IPS DF 19.7 (cell line): ENCODE data around the gene DAPK2.

Source experiments
- DNase-seq: peaks from one replicate; pipeline ENCODE4 v3.0.0-alpha.2; 2013; ENCODE audit warnings: low read depth, low spot score

DAPK2 gene

DNA sequence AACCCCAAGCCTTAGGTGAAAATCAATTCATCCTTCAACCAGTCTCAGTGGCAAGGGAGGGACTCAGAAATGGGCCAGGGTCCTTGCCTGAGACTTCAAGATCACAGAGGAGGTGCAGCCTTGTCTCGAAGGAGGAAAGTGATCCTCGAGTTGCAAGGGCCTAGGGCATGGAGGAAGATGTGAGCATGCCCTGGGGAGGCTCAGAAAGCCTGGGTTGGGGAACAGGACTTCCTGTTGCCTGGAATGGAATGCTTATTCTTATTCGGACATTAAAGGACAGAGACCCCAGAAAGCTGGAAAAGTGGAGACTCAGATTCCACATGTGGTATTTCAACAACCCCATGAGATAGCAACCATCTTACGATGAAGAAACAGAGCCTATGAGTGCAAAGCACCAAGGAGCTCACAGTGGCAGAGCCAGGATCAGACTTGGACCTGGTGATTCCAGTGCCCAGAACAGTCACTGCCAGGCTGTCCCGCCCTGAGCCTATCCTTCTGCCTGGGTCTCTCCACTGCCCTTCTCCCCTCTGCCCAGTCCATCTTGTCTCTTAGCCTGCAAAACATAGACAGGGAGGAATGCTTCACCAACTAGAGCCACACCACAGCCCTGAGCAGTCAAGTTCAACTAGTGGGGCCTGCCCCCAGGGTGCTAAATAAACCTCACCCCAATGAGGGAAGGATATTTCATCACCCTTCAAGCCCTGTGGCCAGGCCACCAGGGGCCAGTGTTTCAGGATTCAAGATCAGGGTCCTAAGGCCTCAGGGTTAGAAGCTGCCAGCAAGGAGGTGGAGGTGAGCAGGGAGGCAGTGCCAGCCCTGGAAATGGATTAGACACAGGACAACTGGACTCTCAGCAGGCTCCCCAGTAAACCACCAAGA, 21.9 kb downstream of the DAPK2 start:
- no peak for DNase-seq

DNA sequence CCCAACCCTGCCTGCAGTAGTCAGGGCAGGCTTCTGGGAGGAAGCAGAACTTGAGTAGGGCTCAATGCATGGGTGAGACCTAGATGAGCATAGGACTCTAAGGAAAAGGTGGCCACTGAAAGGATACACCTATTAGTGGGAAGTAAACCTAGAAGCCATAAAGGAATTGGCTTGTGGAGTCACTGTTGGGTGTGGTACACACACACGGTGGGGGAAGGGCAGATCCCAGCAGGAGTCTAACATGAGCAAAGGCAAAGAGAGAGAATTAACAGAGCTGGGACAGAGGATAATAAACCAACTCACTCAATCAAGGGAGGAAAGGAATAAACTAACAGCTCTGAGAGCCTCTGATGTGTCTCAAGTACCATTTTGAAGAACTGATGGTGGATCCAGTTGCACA, 23.1 kb downstream of the DAPK2 start:
- no peak for DNase-seq

DNA sequence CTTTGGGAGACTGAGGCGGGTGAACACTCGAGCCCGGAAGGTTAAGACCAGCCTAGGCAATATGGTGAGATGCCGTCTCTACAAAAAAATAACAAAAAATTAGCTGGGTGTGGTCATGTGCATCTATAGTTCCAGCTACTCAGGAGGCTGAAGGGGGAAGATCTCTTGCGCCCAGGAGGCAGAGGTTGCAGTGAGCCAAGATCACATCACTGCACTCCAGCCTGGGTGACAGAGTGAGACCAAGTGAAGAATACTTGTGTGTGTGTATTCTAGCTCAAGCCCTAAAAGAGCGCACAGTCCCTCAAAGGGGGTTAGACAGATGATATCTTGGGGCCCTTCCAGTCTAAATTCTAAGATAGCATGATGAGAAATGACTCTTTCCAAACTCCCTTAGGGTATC, 23.7 kb downstream of the DAPK2 start:
- DNase-seq, result no peak

DNA sequence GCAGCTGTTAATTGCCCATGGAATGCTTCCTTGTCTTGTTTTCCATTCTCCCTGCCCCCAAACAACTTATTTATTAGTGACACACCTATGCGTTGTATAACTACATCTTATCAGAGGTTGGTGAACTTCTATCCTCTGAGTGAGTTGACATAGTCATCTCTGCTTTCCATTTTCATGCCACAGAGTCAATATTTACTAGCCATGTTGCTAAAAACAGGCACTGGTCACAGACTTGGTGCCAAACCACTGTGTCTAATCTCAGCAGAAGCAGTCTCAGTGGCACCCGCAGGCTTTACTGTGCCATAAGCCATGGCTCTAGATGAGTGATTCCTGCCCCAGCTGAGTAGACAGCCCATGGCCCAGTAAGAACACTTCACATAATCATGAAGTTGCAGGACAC, 26.5 kb downstream of the DAPK2 start:
- no peak for DNase-seq

DNA sequence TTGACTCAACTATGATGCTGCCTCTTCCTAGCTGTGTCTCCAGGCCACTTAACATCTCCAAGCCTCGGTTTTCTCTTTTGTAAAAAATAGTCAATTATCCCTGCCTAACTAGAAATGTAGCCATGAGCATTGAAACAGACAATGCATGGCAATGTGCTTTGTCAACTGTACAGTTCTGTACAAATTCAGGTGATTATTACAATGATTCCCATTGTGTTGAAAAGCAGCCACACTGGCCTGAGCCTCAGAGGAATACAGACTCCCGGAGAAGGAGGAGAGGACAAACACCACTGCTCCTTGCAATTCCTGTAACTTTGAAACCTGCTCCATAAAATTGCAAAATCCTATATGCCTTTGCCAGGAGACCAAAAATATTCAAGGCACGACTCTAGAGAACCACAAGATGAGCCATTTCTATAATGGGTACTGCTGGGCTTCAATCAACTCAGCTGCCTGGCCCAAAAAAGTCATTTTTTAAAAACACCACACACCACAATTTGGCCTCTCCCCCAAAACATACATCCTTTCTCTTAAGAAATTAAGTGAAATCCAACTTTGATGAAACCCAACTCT, 28.6 kb downstream of the DAPK2 start:
- no peak for DNase-seq

DNA sequence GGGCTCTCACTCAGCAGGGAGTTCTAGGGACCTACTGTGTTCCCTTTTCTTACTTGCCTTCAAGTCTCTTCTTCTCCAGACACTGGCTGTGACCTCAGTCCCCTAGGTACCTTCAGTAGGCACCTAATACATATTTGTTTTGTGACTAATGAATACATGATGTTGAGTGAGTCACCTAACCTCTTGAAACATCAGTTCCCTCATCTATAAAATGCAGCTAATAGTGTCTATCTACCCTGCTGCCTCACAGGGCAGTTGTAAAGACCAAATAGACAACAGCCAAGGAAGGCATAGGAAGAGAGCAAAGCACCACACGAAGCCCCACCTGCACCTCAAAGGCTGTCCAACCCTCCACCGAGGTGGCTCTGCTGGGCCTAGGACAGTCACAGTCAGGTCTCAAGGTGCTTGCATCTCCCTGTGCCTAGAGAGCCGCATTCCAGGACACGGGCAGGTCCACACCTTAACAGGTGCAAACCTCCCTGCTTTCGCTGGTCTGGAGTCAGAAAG, 29.1 kb downstream of the DAPK2 start:
- DNase-seq, result no peak

DNA sequence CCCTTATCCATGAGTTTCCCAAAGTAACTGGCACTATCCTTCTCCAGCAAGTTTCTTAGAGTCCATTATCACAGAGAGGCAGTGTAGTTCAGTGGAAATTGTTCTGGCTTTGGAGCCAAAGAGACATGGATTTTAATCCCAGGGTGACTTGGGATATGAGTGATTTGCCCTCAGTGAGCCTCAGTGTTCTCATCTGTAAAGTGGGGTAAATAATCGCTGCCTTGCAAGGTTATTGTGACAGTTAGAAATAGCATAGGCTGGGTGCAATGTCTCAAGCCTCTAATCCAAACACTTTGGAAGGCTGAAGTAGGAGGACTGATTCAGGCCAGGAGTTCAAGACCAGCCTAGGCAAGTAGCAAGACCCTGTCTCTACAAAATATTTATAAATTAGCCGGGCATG, 30.0 kb downstream of the DAPK2 start:
- no peak for DNase-seq

DNA sequence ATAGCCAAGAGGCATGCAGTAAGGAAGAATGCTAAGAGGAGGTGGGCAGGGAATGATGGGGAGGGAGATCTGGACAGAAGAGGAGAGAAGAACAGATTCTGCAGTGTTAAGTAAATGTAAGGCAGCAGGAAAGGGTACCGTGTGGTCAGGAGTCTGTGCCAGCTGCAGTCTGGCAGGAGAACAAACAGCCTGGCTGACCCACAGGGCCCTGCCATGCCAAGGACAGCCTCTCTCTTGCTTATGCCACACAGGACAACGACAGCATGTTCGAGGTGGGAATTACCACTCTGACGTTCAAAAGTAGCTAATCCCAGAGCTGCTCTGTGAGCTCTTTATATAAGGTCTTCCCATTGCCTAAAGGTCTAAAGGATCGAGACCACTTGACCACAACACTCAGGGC, 31.3 kb downstream of the DAPK2 start:
- no peak for DNase-seq

DNA sequence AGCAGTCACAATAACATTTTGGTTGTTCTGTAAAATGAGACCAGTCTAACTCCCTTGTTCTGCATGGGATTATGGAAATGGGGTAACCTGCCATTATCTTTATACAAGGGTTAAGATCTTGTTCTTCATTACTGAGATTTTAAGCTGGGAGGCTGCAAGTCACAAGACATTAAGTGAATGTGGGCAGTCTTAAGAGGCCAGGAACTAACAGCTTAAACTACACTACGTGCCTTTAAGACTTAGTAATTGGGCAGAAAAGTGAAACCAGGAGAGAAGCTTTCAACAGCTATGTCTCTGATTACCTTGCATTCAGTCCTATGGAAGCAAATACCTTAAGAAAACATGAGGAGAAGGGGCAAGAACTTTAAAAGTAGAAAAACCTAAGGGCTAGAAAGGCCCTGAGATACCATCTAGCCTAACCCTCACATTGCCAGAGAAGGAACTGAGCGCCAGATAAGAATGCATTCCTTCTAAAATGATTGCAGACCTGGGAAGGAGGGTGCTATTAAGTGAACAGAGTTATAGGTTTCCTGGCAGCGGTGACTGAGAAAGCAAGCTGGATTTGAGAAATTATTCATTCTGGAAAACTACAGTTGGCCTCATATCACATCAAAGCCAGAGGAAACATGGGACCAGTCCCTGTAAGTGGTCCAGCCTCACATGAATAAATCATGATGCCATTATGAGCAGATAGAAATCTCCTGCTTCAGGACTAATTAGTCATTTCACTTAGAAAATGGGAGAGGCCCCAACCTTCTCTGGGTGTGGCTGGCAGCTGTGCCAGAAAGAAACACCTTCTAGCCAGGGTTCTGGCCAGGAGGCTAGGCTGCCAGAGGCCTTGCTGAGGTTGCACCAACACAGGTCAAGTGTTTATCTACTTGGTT, 32.9 kb downstream of the DAPK2 start:
- DNase-seq, result no peak

DNA sequence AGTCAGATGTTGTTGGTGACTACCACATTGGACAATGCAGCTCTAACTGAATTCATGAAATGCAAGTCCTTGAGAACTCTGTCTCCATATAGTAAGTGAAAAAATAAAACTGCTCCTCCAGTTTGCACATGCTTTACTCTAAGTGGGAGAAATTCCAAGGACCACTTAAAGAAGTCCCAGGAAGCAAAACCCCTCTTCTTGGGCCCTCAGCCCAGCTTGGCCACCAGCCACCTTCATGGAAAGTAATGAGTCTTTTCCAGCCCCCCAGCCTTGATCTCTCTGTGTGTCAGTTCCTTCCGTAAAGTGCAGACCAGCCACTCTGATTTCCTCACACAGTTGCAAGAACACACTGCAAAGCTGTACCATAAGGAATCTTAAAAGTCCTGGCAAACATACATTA, 34.5 kb downstream of the DAPK2 start:
- DNase-seq, result no peak

DNA sequence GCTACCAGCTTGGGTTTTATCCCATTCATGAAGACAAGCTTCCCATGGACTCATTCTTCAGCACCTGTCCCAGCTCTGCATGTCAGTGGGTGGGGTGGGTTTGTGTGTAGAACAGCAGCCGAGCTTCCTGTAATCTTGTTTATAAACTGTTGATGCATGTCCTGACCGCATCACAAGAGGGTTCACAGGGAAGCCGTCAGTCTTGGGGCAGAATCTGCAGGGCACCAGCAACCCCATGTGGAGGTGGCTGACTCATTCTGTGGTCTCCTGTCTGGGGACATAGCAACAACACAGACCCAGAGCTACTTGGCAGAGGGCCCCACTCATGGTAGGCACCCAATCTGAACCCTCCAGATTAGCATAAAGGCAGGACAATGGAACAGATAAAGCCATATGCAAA, 35.6 kb downstream of the DAPK2 start:
- no peak for DNase-seq

DNA sequence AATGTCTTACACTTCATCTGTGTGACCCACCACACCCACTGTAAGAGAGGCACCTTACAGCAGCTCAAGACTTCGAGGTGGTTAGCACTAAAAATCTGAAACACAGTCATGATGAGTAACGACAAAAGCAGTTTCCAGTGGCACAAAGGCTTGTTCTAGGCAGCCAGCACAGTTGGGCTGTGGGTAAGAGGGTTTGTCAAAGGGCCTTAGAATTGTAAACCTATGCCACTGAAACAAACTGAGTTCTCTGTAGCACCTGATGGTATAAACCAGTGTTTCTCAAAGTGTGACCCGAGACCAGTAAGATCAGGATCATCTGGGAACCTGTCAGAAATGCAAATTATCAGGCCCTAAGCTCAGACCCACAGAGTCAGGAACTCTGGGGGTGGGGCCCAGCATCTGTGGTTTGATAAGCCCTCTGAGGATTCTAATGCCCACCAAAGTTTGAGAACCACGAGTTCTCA, 36.5 kb downstream of the DAPK2 start:
- DNase-seq, result no peak

DNA sequence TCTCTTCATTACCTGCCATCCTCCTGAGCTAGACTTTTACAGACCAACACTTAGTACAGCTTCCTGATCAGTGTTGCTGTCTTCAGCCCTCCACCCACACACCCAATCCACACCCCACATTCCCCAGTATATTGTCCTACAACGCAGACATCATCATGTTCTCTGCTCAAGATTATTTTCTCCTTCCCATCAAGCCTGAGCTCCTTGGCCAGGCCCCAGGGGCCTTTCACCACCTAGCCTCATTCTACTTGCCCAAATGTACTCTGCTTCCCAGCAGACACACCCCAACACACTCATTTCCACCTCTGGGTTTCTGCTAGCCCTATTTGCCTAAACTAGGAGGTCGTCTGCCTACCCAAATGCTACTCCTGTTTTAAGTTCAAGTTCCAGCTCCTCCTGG, 37.0 kb downstream of the DAPK2 start:
- no peak for DNase-seq

DNA sequence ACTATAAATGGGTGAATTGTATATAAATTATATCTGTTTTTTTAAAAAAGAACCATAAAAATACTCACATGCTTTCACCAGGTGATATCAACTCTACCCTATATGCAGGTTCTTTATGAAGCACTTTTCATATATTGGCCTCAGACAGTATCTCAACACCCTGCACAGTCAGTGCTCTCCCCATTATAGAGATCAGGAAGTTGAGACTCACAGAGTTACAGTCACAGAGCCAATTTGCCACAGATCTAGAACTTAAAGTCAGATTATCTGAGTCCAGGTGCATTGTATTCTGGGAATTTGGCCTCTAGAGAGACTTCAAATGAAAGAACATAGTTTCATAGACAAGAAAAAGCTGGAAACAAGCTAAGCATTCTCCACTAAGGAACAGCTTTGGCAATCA, 38.1 kb downstream of the DAPK2 start:
- no peak for DNase-seq

DNA sequence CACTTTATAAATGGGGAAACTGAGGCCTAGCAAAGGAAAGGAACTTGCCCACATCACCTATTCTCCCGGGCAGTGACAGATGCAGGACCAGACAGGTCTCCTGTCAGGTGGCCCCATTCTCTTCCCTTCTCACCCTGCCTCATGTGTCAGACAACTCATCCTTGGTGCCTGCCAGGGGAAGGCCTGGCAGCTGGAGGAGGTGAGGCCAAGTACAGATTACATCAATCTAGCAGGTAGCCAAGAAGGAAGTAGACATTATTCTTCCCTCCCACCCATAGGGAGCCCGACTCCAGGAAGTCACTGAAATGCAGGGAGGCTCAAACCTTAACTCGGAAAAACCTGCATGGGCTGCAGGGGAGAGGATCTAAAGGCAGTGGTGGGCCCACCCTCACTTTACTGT, 39.6 kb downstream of the DAPK2 start:
- no peak for DNase-seq

DNA sequence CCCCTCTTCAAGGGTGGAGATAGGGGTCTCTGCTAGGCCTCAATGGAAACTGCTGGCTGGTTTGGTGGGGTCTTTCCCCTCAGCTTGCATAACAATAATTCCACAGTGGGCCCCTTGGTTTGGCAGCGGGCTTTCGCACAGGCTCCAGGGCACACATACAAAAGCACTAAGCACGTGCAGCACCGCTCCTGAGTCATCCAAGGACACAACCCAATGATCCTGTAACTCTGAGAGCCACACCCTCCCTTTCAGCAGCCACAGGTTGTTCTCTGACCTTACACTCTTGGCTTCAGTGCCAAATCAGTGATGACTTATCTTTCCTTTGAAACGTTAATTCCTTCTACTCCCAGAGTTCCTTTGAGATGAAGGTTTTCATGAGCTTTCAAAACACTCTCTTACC, 41.7 kb downstream of the DAPK2 start:
- no peak for DNase-seq

DNA sequence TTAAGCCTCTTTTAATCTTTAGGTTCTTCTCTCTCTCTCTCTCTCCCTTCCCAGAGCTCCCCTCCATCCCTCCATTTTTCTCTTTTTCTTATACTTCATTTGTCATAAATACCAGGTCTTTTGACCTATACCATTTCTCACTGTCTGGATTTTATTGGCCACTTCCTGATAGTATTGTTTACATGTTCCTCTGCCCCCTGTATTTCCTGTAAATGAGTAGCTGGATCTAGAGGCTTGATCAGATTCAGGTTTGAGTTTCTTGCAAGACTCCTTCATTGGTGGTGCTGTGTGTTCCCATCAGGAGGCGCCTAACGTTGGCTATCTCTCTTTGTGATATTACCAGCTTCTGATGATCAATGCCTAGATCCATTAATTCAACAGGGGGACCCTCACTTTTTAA, 42.2 kb downstream of the DAPK2 start:
- DNase-seq, result no peak

DNA sequence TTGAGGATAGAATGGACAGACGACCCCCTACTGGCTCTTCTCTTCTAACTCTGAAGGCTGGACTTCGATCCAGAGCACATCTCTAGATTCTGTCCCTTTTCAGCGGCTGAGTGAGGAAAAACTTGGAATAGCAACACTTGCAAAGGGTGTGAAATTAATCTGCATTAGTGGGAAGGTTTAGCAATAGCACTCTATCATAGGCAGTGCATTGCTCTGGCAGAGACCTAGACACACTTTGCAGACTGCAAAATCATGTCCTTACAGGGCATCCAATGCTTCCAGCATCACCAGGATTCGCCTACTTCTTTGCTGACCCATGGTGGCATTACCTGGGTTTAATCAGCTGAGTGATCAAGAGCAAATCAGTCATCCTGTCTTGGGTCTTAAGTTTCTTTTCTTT, 43.1 kb downstream of the DAPK2 start:
- DNase-seq, result no peak

DNA sequence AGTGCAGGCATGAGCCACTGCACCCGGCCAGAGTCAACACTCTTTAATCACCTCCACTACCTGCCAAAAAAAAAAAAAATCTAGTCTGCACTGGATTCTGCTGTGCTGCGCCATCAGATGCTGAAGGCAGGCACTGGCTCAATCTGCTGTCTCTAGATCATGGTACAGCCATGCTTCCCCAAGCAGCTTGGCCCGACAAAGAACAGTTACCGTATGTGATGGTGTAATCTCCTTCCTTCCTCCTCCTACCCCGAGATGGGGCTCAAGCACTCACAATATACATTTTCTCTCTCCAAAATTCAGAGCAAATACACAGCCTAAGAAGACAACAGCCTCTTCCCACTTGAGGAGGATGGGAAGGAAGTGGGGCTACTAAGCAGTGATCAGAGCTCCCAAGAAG, 45.1 kb downstream of the DAPK2 start:
- no peak for DNase-seq

DNA sequence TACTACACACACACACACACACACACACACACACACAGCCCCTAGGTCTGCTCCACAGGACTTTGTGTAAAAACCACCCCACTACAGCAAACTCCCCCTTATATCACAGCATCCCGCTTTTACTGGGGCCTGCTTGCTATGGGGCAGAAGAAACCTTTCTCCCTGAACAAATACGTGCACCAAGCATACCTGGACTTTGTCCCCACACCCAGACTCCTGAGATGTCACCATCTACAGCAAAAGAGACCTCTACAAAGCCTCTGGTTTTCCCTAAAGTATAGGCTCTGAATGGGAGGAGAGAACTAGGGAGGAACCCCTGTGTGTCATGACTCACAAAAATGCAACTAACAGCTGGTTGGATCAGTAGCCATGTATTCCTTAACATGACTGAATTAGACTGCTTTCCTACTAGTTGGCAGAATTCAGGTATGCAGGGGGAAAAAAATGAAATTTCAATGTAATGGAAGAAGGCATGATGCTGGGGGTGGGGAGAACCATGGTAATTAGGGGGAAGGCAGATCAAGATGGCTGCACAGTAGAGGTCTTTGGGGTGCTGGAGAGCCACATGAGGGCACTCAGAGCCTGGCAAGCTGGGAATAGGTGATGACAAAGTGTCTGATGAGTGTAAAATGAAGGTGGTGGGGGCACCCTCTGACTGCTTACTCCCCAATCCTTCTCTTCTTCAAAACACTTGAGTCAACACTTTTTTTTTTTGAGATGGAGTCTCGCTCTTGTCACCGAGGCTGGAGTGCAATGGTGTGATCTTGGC, 45.9 kb downstream of the DAPK2 start:
- no peak for DNase-seq

DNA sequence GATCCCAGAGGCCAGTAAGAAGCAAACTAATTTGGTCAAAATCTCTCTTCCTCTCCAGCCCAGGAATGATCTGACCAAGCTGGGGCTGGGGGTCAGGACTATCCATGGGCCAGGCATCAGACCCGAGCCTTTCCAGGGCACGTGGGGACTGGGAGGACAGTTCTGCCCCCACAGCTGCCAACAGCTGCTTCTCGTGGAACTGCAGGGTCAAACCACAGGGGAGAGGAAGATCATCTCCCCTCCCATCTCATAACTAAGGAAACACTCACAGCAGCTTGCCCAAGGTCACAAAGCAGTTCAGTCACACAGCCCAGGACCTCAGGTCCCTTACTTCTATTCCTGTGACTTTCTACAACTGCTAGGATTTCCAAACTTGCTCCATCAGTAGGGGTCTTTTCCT, 47.1 kb downstream of the DAPK2 start:
- DNase-seq, result no peak

DNA sequence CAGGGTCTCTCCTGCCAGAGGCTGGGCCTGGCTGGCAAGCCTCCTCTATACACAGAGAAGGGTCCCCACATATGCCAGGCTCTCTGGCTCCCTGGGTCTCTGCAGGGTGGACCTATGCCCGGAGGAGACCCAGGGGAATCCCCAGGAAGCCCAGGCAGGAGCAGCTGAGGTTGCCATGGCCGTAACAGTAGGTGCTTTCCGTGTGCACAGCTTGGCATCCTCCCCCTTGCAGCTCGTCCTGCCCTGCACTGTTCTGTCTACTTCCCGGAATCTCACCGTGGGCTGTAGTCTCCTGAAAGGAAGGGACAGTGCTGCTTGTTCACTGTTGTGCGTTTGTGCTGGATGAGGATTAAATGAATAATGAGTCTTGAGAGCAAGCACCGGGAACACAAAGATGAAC, 47.8 kb downstream of the DAPK2 start:
- DNase-seq, result no peak
